Measurements from ENCODE around the gene DAB2IP. TPM values are rescaled to one million over a fixed set of nuclear protein-coding genes. Genes with fewer than 3 reads are reported as not detected.

Gene DAB2IP
- polyA plus RNA-seq, 4 donors, result 13.8 to 39.0 (median 28.3) TPM

- Histone ChIP-seq H3K36me3 (ENCODE audit: control insufficient read depth in 3 of 3, insufficient read depth in 2 of 3, low read depth in 1 of 3, low read length in 3 of 3) (peaks cover 0 to 64% (median 0%) of the 10 kb centered on the region in 3 donors), H3K4me1 (ENCODE audit: control insufficient read depth in 3 of 3, insufficient read depth in 2 of 3, low read depth in 1 of 3, low read length in 2 of 3) (peaks cover 2 to 65% (median 12%) of the 10 kb centered on the region in 3 donors), H3K27ac (ENCODE audit: low read depth in 1 of 3, low read length in 2 of 3) (no peak overlapping the region), H3K4me3 (ENCODE audit: low read depth in 1 of 3, low read length in 3 of 3) (no peak overlapping the region), H3K9me3 (ENCODE audit: control insufficient read depth in 2 of 2, insufficient read depth in 1 of 2, low read depth in 1 of 2, low read length in 1 of 2) (no peaks in the 10 kb centered on the region), H3K27me3 (ENCODE audit: control insufficient read depth in 3 of 3, insufficient read depth in 3 of 3, low read length in 3 of 3) (no peaks in the 10 kb centered on the region)
- 79 to 90% (median 82%) methylated on average over 5 of the region's 5 CpGs for WGBS, 3 donors
- no peak for DNase-seq
- no peak for FAIRE-seq
Measured at GRCh38 chr9:121746411-121746810, 95.0 kb downstream of the DAB2IP start.

GRCh38 chr9:121746866-121747265 is 95.4 kb downstream of the DAB2IP start:
- Histone ChIP-seq H3K9me3 (ENCODE audit: control insufficient read depth in 2 of 2, insufficient read depth in 1 of 2, low read depth in 1 of 2, low read length in 1 of 2) (no peaks in the 10 kb centered on the region), H3K27ac (ENCODE audit: low read depth in 1 of 3, low read length in 2 of 3) (no peak overlapping the region), H3K36me3 (ENCODE audit: control insufficient read depth in 3 of 3, insufficient read depth in 2 of 3, low read depth in 1 of 3, low read length in 3 of 3) (peaks cover 0 to 64% (median 0%) of the 10 kb centered on the region in 3 donors), H3K27me3 (ENCODE audit: control insufficient read depth in 3 of 3, insufficient read depth in 3 of 3, low read length in 3 of 3) (no peaks in the 10 kb centered on the region), H3K4me1 (ENCODE audit: control insufficient read depth in 3 of 3, insufficient read depth in 2 of 3, low read depth in 1 of 3, low read length in 2 of 3) (peaks cover 2 to 64% (median 12%) of the 10 kb centered on the region in 3 donors), H3K4me3 (ENCODE audit: low read depth in 1 of 3, low read length in 3 of 3) (no peak overlapping the region)
- 46 to 73% (median 64%) methylated on average over 1 of the region's 1 CpG for WGBS, 3 donors
- DNase-seq (no peak), FAIRE-seq (no peak)

DNA sequence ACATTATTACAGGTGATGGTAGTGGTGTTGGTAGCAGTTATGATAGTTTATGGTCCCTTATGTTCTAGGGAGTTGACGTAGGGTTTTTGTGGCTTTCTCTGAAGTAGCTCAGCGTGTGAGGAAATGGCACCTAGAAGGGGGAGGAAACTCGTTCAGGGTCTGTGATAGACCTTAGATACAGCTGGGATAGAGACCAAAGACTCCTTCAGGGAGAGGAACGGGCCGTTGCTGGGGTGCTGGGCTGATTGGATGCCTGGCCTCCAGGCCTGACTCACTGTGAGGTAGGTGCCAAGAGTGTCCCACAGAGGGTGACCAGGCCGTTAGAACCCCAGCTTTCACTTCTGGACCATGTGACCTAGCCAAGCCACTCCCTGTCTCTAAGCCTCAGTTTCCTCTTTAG is 96.6 kb downstream of the DAB2IP start:
- H3K27ac ChIP-seq (ENCODE audit: low read depth in 1 of 3, low read length in 2 of 3), result peak overlapping the region in 1 of 3 donors; percentile 30
- H3K36me3 ChIP-seq (ENCODE audit: control insufficient read depth in 3 of 3, insufficient read depth in 2 of 3, low read depth in 1 of 3, low read length in 3 of 3), result peaks cover 0 to 68% (median 0%) of the 10 kb centered on the region in 3 donors
- H3K27me3 ChIP-seq (ENCODE audit: control insufficient read depth in 3 of 3, insufficient read depth in 3 of 3, low read length in 3 of 3), result no peaks in the 10 kb centered on the region
- peaks cover 0 to 58% (median 9%) of the 10 kb centered on the region in 3 donors for H3K4me1 ChIP-seq (ENCODE audit: control insufficient read depth in 3 of 3, insufficient read depth in 2 of 3, low read depth in 1 of 3, low read length in 2 of 3)
- no peak overlapping the region for H3K4me3 ChIP-seq (ENCODE audit: low read depth in 1 of 3, low read length in 3 of 3)
- no peak for DNase-seq
- WGBS, 3 donors, result 32 to 46% (median 38%) methylated on average over 6 of the region's 6 CpGs
- H3K9me3 ChIP-seq (ENCODE audit: control insufficient read depth in 2 of 2, insufficient read depth in 1 of 2, low read depth in 1 of 2, low read length in 1 of 2), result no peaks in the 10 kb centered on the region
- no peak for FAIRE-seq

DNA sequence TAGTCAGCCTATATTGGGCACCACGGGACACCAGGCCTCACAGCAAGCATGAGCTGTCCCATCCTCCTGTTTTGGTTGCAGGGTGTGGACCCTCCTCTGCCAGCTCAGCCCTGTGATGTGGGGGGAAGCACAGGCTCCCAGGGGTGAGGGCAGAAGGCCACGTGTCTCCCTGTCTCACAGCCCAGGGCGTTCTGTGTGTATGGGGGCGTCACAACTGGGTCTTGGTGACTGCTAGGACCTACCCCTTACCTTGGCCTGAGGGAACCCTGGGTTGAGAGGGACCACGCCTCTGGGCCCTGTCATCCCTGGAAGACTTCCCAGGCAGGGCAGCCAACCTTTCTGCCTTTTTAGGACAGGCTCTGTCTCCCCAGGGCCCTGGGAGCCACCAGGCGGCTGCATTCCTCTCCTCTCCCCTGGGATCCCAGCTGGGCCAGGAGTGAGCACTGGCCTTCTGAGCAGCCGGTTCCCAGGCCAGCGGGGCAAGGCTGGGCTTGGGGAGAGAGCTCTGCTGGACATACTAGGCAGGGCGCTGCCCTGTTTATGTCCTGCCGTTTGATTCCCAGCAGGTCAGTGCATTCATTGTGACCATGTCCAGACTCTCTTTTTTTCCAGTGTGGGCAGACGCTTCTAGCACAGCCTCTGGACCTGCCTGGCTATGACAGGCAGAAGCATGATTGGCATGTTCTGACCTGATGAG is 97.4 kb downstream of the DAB2IP start:
- FAIRE-seq (no peak), DNase-seq (no peak)
- peaks cover 0 to 51% (median 9%) of the 10 kb centered on the region in 3 donors for H3K4me1 ChIP-seq (ENCODE audit: control insufficient read depth in 3 of 3, insufficient read depth in 2 of 3, low read depth in 1 of 3, low read length in 2 of 3)
- no peaks in the 10 kb centered on the region for H3K9me3 ChIP-seq (ENCODE audit: control insufficient read depth in 2 of 2, insufficient read depth in 1 of 2, low read depth in 1 of 2, low read length in 1 of 2)
- 68 to 74% (median 72%) methylated on average over 11 of the region's 11 CpGs for WGBS, 3 donors
- H3K4me3 ChIP-seq (ENCODE audit: low read depth in 1 of 3, low read length in 3 of 3), result no peak overlapping the region
- H3K27me3 ChIP-seq (ENCODE audit: control insufficient read depth in 3 of 3, insufficient read depth in 3 of 3, low read length in 3 of 3), result no peaks in the 10 kb centered on the region
- peaks cover 0 to 76% (median 0%) of the 10 kb centered on the region in 3 donors for H3K36me3 ChIP-seq (ENCODE audit: control insufficient read depth in 3 of 3, insufficient read depth in 2 of 3, low read depth in 1 of 3, low read length in 3 of 3)
- peak overlapping the region in 1 of 3 donors; percentile 46 for H3K27ac ChIP-seq (ENCODE audit: low read depth in 1 of 3, low read length in 2 of 3)

DNA sequence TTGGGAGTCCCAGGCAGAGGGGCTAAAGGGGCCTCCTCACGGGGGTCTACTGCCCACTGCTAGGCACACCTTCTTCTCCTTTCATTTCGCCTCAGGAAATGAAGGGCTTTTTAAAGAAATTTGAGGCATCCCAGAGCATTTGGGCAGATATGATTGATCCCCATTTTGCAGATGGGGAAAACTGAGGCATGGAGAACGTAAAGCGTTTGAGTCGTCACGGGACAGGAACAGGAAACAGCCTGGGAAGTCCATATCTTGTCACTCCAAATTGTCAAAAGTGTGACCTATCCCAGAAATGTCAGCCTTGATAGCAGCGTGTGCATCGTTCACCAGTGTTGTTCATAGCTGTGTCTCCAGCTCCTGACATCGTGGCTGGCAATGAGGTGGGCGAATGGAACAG is 98.2 kb downstream of the DAB2IP start:
- no peaks in the 10 kb centered on the region for H3K27me3 ChIP-seq (ENCODE audit: control insufficient read depth in 3 of 3, insufficient read depth in 3 of 3, low read length in 3 of 3)
- no peak for FAIRE-seq
- H3K27ac ChIP-seq (ENCODE audit: low read depth in 1 of 3, low read length in 2 of 3), result peak overlapping the region in 2 of 3 donors; percentile 29 to 46
- 90% methylated on average over 10 of the region's 10 CpGs for WGBS, 3 donors
- no peaks in the 10 kb centered on the region for H3K9me3 ChIP-seq (ENCODE audit: control insufficient read depth in 2 of 2, insufficient read depth in 1 of 2, low read depth in 1 of 2, low read length in 1 of 2)
- H3K36me3 ChIP-seq (ENCODE audit: control insufficient read depth in 3 of 3, insufficient read depth in 2 of 3, low read depth in 1 of 3, low read length in 3 of 3), result peaks cover 0 to 83% (median 0%) of the 10 kb centered on the region in 3 donors
- no peak overlapping the region for H3K4me3 ChIP-seq (ENCODE audit: low read depth in 1 of 3, low read length in 3 of 3)
- H3K4me1 ChIP-seq (ENCODE audit: control insufficient read depth in 3 of 3, insufficient read depth in 2 of 3, low read depth in 1 of 3, low read length in 2 of 3), result peaks cover 0 to 46% (median 8%) of the 10 kb centered on the region in 3 donors
- DNase-seq, result no peak

- H3K27ac ChIP-seq (ENCODE audit: low read depth in 1 of 3, low read length in 2 of 3), result peak overlapping the region in 2 of 3 donors; percentile 29 to 79
- H3K36me3 ChIP-seq (ENCODE audit: control insufficient read depth in 3 of 3, insufficient read depth in 2 of 3, low read depth in 1 of 3, low read length in 3 of 3), result peaks cover 0 to 85% (median 0%) of the 10 kb centered on the region in 3 donors
- no peak overlapping the region for H3K4me3 ChIP-seq (ENCODE audit: low read depth in 1 of 3, low read length in 3 of 3)
- H3K9me3 ChIP-seq (ENCODE audit: control insufficient read depth in 2 of 2, insufficient read depth in 1 of 2, low read depth in 1 of 2, low read length in 1 of 2), result no peaks in the 10 kb centered on the region
- H3K4me1 ChIP-seq (ENCODE audit: control insufficient read depth in 3 of 3, insufficient read depth in 2 of 3, low read depth in 1 of 3, low read length in 2 of 3), result peaks cover 0 to 39% (median 4%) of the 10 kb centered on the region in 3 donors
- no peaks in the 10 kb centered on the region for H3K27me3 ChIP-seq (ENCODE audit: control insufficient read depth in 3 of 3, insufficient read depth in 3 of 3, low read length in 3 of 3)
- 19 to 59% (median 43%) methylated on average over 11 of the region's 11 CpGs for whole genome bisulfite sequencing, 3 donors
- FAIRE-seq, result no peak
- DNase-seq, result peak in 1 of 2 donors; percentile 20
Measured at GRCh38 chr9:121750259-121750714, 98.9 kb downstream of the DAB2IP start.

GRCh38 chr9:121750715-121751623 is 99.5 kb downstream of the DAB2IP start:
- Histone ChIP-seq H3K27ac (ENCODE audit: low read depth in 1 of 3, low read length in 2 of 3) (peak overlapping the region in 2 of 3 donors; percentile 29 to 79), H3K4me1 (ENCODE audit: control insufficient read depth in 3 of 3, insufficient read depth in 2 of 3, low read depth in 1 of 3, low read length in 2 of 3) (peaks cover 0 to 36% (median 4%) of the 10 kb centered on the region in 3 donors), H3K4me3 (ENCODE audit: low read depth in 1 of 3, low read length in 3 of 3) (no peak overlapping the region), H3K9me3 (ENCODE audit: control insufficient read depth in 2 of 2, insufficient read depth in 1 of 2, low read depth in 1 of 2, low read length in 1 of 2) (no peaks in the 10 kb centered on the region), H3K36me3 (ENCODE audit: control insufficient read depth in 3 of 3, insufficient read depth in 2 of 3, low read depth in 1 of 3, low read length in 3 of 3) (peaks cover 0 to 87% (median 0%) of the 10 kb centered on the region in 3 donors), H3K27me3 (ENCODE audit: control insufficient read depth in 3 of 3, insufficient read depth in 3 of 3, low read length in 3 of 3) (no peaks in the 10 kb centered on the region)
- WGBS, 3 donors, result 30 to 60% (median 47%) methylated on average over 17 of the region's 17 CpGs
- FAIRE-seq (no peak), DNase-seq (peak; percentile 40 to 52)
